ENCODE data around the gene GTF2IRD2.
"Not testable (repeated sequence)": the region's sequence is repeated elsewhere in the genome, so short reads cannot be mapped to it uniquely, and the experiment has no call there.

GRCh38 chr7:74815882-74816281 is 35.5 kb downstream of the GTF2IRD2 start:
- TF ChIP-seq CHD1 (IDR thresholded peaks at IDR 0.05; ENCODE audit: low read depth, low read length); CTCF (conservative IDR thresholded peaks at IDR 0.05; ENCODE audit: low read depth, low read length); POLR2A (IDR thresholded peaks at IDR 0.05; ENCODE audit: low read depth, low read length); RFX5 (IDR thresholded peaks at IDR 0.05; ENCODE audit: low read depth, low read length); MAZ (IDR thresholded peaks at IDR 0.05; ENCODE audit: borderline replicate concordance, low read depth, low read length); RAD21 (IDR thresholded peaks at IDR 0.05; ENCODE audit: low read length); BHLHE40 (IDR thresholded peaks at IDR 0.05; ENCODE audit: low read depth, low read length); USF2 (IDR thresholded peaks at IDR 0.05; ENCODE audit: low read depth, low read length): not testable (repeated sequence)
